Endothelial cell of umbilical vein (primary cell): ENCODE measurements around the gene DBR1. TPM values are rescaled to one million over a fixed set of nuclear protein-coding genes. Genes with fewer than 3 reads are reported as not detected.

Experiments
- BruUV-seq: library from RNA; stranded (reverse); fragments of 400-500 nt; replicated peaks from 2 replicates; lab custom pipeline; 2021; lab: Mats Ljungman, UMichigan
- CTCF ChIA-PET: fragments of 300-600, 350-600 bp; sonication (Branson Sonifier 250); formaldehyde crosslinking; loops from one replicate; lab custom pipeline; 2021; ENCODE audit warnings: antibody characterized with exemption, inconsistent platforms; lab: Charles Lee
- POLR2A ChIA-PET: fragments of 300-600, 350-600 bp; sonication (Branson Sonifier 250); formaldehyde crosslinking; loops from one replicate; lab custom pipeline; 2021; ENCODE audit warnings: antibody characterized with exemption, inconsistent platforms; lab: Charles Lee
- DNase-seq: peaks from one replicate; pipeline ENCODE4 v3.0.0-alpha.2; 2011; ENCODE audit warnings: low read depth, low spot score
- FAIRE-seq: peaks from 2 replicates; lab custom pipeline; 2011; peaks lifted over from hg19 to GRCh38; lab: Jason Lieb, UNC
- H2AFZ ChIP-seq: 2 replicates; pipeline ENCODE4 v1.6.0; 2012; ENCODE audit warnings: low read depth, low read length, control low read depth, inconsistent platforms
- H3K27ac ChIP-seq: 2 replicates; pipeline ENCODE4 v1.5.1; 2011; ENCODE audit warnings: low read depth, mild to moderate bottlenecking, control low read depth, low read length, moderate library complexity; ENCODE audit not compliant: insufficient read depth
- H3K27me3 ChIP-seq, 2 experiments: 2 replicates each; pipeline versions ENCODE4 v1.6.0 to v1.6.1; 2011; ENCODE audit warnings: low read length in 2 of 2, mixed read lengths in 1 of 2; ENCODE audit not compliant: control insufficient read depth in 2 of 2, insufficient read depth in 2 of 2
- H3K36me3 ChIP-seq, 2 experiments: 2 replicates in 1 of 2; 3 replicates in 1 of 2; pipeline ENCODE4 v1.5.1; 2011; ENCODE audit warnings: low read length in 2 of 2, mild to moderate bottlenecking in 1 of 2, moderate library complexity in 1 of 2; ENCODE audit not compliant: control insufficient read depth in 2 of 2, insufficient read depth in 2 of 2; ENCODE audit errors: extremely low read depth in 1 of 2
- H3K4me1 ChIP-seq: 3 replicates; pipeline ENCODE4 v1.5.1; 2011; ENCODE audit warnings: mild to moderate bottlenecking, low read length; ENCODE audit not compliant: control insufficient read depth, insufficient read depth; ENCODE audit errors: extremely low read depth
- H3K4me2 ChIP-seq: 2 replicates; pipeline ENCODE4 v1.6.1; 2011; ENCODE audit warnings: low read length, control low read depth, mixed read lengths; ENCODE audit not compliant: insufficient read depth
- H3K4me3 ChIP-seq, 3 experiments: fragments of 200-600 bp in 1 of 3; sonication (generic), shearing (Covaris generic) in 1 of 3; replicated peaks in 1 of 3; 2 replicates each; pipeline ENCODE4 v1.5.1; 2011 to 2016; ENCODE audit warnings: control low read depth in 3 of 3, low read length in 3 of 3, mild to moderate bottlenecking in 2 of 3, inconsistent platforms in 1 of 3, low read depth in 1 of 3, moderate library complexity in 1 of 3; ENCODE audit not compliant: insufficient read depth in 1 of 3
- H3K79me2 ChIP-seq: 2 replicates; pipeline ENCODE4 v1.6.0; 2012; ENCODE audit warnings: low read length, inconsistent platforms; ENCODE audit not compliant: control insufficient read depth, insufficient read depth
- H3K9ac ChIP-seq: replicated peaks from 2 replicates; pipeline ENCODE3; 2011; ENCODE audit warnings: low read length, control low read depth; ENCODE audit not compliant: insufficient read depth; ENCODE audit errors: extremely low read depth
- H3K9me1 ChIP-seq: replicated peaks from 3 replicates; pipeline ENCODE4 v1.6.0; 2011; ENCODE audit warnings: mild to moderate bottlenecking, low read length; ENCODE audit not compliant: control insufficient read depth, insufficient read depth; ENCODE audit errors: extremely low read depth
- H3K9me3 ChIP-seq: replicated peaks from 2 replicates; pipeline ENCODE4 v1.5.1; 2012; ENCODE audit warnings: low read length, inconsistent platforms; ENCODE audit not compliant: control insufficient read depth, insufficient read depth
- H4K20me1 ChIP-seq: replicated peaks from 2 replicates; pipeline ENCODE3; 2011; ENCODE audit warnings: mild to moderate bottlenecking, low read length; ENCODE audit not compliant: control insufficient read depth, insufficient read depth; ENCODE audit errors: extremely low read depth
- CTCF ChIP-seq, 2 donors: IDR thresholded peaks; 1 replicate in 1 of 2; 2 replicates in 1 of 2; pipeline ENCODE4 v1.5.1; 2011; ENCODE audit warnings: low read length in 2 of 2, mild to moderate bottlenecking in 2 of 2, moderate library complexity in 2 of 2, control low read depth in 1 of 2, inconsistent platforms in 1 of 2, low read depth in 1 of 2; ENCODE audit not compliant: insufficient read depth in 1 of 2; ENCODE audit errors: extremely low read depth in 1 of 2
- EZH2 ChIP-seq: IDR thresholded peaks from 2 replicates; pipeline ENCODE4 v1.6.1; 2012; ENCODE audit warnings: borderline replicate concordance, low read depth, mild to moderate bottlenecking, moderate library complexity, low read length, inconsistent platforms; ENCODE audit not compliant: severe bottlenecking
- GATA2 ChIP-seq: IDR thresholded peaks from 2 replicates; pipeline ENCODE4 v1.7.0; 2011; ENCODE audit warnings: low read depth, mild to moderate bottlenecking, moderate library complexity, mixed read lengths, low read length; ENCODE audit not compliant: insufficient read length, insufficient read depth
- MAX ChIP-seq: IDR thresholded peaks from 2 replicates; pipeline ENCODE4 v1.6.1; 2011; ENCODE audit not compliant: insufficient read depth, insufficient read length
- MYC ChIP-seq: IDR thresholded peaks from one replicate; pipeline ENCODE4 v1.6.1; 2011; ENCODE audit warnings: mild to moderate bottlenecking, low read depth, low read length
- POLR2A ChIP-seq: IDR thresholded peaks from 2 replicates; pipeline ENCODE4 v1.6.1; 2012; ENCODE audit warnings: low read depth, mild to moderate bottlenecking, control low read depth, low read length
- POLR2AphosphoS5 ChIP-seq: IDR thresholded peaks from 2 replicates; pipeline ENCODE4 v1.6.1; 2012; ENCODE audit warnings: low read depth, mild to moderate bottlenecking, control low read depth, low read length, moderate library complexity; ENCODE audit not compliant: insufficient read depth
- dilution Hi-C: fragments of 300-500 bp; cut with MboI; formaldehyde crosslinking; loops from one replicate; pipeline ENCODE4 v1.15.0; 2019; ENCODE audit warnings: low sequenced_read_pairs; ENCODE audit not compliant: extremely low pct_ligation_motif_present
- intact Hi-C: fragments of 100-400 bp; cut with micrococcal nuclease; formaldehyde crosslinking; loops from one replicate; pipeline ENCODE4 v1.10.0; 2022
- polyA plus RNA-seq, 4 experiments: library from polyadenylated mRNA; depleted of rRNA in 3 of 4; stranded (reverse) in 3 of 4; unstranded in 1 of 4; fragments of >200 nt; gene quantifications; 2 replicates each; pipeline versions ENCODE4 v1.2.1 to v1.2.3, GENCODE V29; 2011 to 2012; ENCODE audit warnings: missing spikeins in 1 of 4
- total RNA-seq: library from RNA; stranded (reverse); gene quantifications from 2 replicates; pipeline ENCODE4 v1.2.3, GENCODE V29; 2021

DBR1 gene
- total and polyA plus RNA-seq, 2 donors (not counting 3 experiments of a cell fraction or from before 2014, with no cell fraction given): 10.3 to 17.8 TPM

GRCh38 chr3:138165061-138165460 is 9.7 kb downstream of the DBR1 start:
- Histone ChIP-seq H2AFZ (no peak overlapping the region), H3K79me2 (no peaks in the 10 kb centered on the region), H3K4me1 (no peaks in the 10 kb centered on the region), H3K27me3 (no peaks in the 10 kb centered on the region), H3K9me3 (no peaks in the 10 kb centered on the region), H3K9me1 (no peaks in the 10 kb centered on the region), H3K27ac (no peak overlapping the region), H3K36me3 (peaks cover 4 to 5% of the 10 kb centered on the region in 2 experiments), H4K20me1 (no peaks in the 10 kb centered on the region), H3K4me2 (no peak overlapping the region), H3K9ac (no peak overlapping the region), H3K4me3 (no peak overlapping the region)
- dilution Hi-C loops: no loop called here
- no peak for DNase-seq
- ChIA-PET CTCF (interaction anchor here (0.7 kb wide), 1 partner anchor 46 kb away, joined by 3 read pairs; no protein-coding TSS in a partner anchor), POLR2A (no interaction called here)
- intact Hi-C loops: no loop called here
- TF ChIP-seq MYC (no peak), EZH2 (no peak), POLR2A (no peak), MAX (no peak), POLR2AphosphoS5 (no peak), CTCF (IDR thresholded peaks at IDR 0.05; ENCODE audit: extremely low read depth in 1 of 2, insufficient read depth in 1 of 2, low read depth in 1 of 2, low read length in 2 of 2) (no peak), GATA2 (no peak)
- FAIRE-seq: peak; percentile 24
- BruUV-seq: no TSS peak
